Glutamatergic neuron (in vitro differentiated cells): ENCODE measurements around the gene HTT. TPM values are rescaled to one million over a fixed set of nuclear protein-coding genes. Genes with fewer than 3 reads are reported as not detected.

ENCODE experiments used
- DNase-seq: peaks from one replicate; pipeline ENCODE4 v3.0.0; 2022
- H3K27ac Mint-ChIP-seq: one replicate; pipeline ENCODE4 v1.8.0; 2020; ENCODE audit warnings: mild to moderate bottlenecking, mixed read lengths, inconsistent platforms; ENCODE audit not compliant: unreplicated experiment
- H3K27me3 Mint-ChIP-seq: one replicate; pipeline ENCODE4 v1.8.0; 2020; ENCODE audit warnings: mild to moderate bottlenecking, moderate library complexity, mixed read lengths, inconsistent platforms; ENCODE audit not compliant: unreplicated experiment
- H3K36me3 Mint-ChIP-seq: one replicate; pipeline ENCODE4 v1.8.0; 2020; ENCODE audit warnings: mild to moderate bottlenecking, mixed read lengths, inconsistent platforms; ENCODE audit not compliant: unreplicated experiment
- H3K4me1 Mint-ChIP-seq: one replicate; pipeline ENCODE4 v1.8.0; 2020; ENCODE audit warnings: mild to moderate bottlenecking, low read depth, mixed read lengths, inconsistent platforms; ENCODE audit not compliant: unreplicated experiment
- H3K4me3 Mint-ChIP-seq: one replicate; pipeline ENCODE4 v1.8.0; 2020; ENCODE audit warnings: mild to moderate bottlenecking, mixed read lengths, inconsistent platforms; ENCODE audit not compliant: unreplicated experiment
- H3K9me3 Mint-ChIP-seq: one replicate; pipeline ENCODE4 v1.8.0; 2020; ENCODE audit warnings: mild to moderate bottlenecking, moderate library complexity, mixed read lengths, inconsistent platforms; ENCODE audit not compliant: unreplicated experiment
- total RNA-seq: library from RNA; stranded (reverse); fragmentation: NEBNext Ultra II Directional; extraction: Animal tissue kit (Norgen Biotek cat#: 25700); gene quantifications from one replicate; pipeline ENCODE4 v1.2.1, GENCODE V29; 2021; ENCODE audit not compliant: unreplicated experiment
- TF ChIP-seq, protein P1 (sequence below): fragments of 200-600 bp; sonication (generic); IDR thresholded peaks from one replicate; pipeline ENCODE4 v1.5.0; 2021; ENCODE audit not compliant: partially characterized antibody, unreplicated experiment

The HTT gene
- total RNA-seq, 1 donor from 2014 or later = 107 TPM

DNA sequence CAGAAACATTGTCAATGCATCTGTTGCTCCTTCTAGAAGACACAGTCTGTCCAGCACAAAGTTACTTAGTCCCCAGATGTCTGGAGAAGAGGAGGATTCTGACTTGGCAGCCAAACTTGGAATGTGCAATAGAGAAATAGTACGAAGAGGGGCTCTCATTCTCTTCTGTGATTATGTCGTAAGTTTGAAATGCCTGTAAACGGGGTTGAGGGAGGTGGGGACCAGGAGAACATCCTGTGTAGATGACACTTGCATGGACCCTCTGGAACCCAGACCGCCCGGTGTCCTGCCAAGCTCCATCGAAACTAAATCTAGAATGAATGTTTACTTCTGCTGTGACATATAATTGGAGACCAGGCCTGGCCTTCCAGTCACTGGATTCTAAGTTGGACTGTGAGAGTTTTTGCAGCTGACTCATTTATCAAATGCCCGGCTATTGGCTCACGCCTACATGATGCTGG lies 129.5 kb downstream of the HTT start:
- DNase-seq = no peak
- peaks cover 2% of the 10 kb centered on the region for H3K27me3 Mint-ChIP-seq
- H3K27ac Mint-ChIP-seq = no peak overlapping the region
- TF ChIP-seq, protein P1, sequence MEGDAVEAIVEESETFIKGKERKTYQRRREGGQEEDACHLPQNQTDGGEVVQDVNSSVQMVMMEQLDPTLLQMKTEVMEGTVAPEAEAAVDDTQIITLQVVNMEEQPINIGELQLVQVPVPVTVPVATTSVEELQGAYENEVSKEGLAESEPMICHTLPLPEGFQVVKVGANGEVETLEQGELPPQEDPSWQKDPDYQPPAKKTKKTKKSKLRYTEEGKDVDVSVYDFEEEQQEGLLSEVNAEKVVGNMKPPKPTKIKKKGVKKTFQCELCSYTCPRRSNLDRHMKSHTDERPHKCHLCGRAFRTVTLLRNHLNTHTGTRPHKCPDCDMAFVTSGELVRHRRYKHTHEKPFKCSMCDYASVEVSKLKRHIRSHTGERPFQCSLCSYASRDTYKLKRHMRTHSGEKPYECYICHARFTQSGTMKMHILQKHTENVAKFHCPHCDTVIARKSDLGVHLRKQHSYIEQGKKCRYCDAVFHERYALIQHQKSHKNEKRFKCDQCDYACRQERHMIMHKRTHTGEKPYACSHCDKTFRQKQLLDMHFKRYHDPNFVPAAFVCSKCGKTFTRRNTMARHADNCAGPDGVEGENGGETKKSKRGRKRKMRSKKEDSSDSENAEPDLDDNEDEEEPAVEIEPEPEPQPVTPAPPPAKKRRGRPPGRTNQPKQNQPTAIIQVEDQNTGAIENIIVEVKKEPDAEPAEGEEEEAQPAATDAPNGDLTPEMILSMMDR = no peak
- H3K4me1 Mint-ChIP-seq = peaks cover 10% of the 10 kb centered on the region
- no peaks in the 10 kb centered on the region for H3K36me3 Mint-ChIP-seq
- no peak overlapping the region for H3K4me3 Mint-ChIP-seq
- H3K9me3 Mint-ChIP-seq = no peaks in the 10 kb centered on the region

DNA sequence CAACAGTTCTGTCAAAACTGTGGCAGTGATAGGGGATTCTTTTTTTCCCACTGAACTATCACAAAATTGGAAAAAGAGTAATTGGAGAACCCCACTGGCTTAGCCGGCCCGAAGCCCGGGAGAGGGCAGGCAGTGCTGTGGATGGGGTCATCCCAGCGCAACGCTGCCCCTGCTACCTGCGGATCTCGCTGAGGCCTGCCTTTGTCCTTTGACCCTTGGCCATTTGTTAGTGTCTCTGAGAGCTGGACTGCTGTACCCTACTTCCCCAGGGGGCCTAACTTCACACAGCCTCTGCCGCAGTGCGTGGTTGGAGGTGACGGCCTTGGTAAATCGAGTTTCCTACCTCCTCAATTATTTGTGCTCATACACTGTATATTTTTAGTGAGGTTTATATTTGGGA lies 131.5 kb downstream of the HTT start:
- Mint-ChIP-seq H3K27ac (no peak overlapping the region), H3K4me1 (peaks cover 7% of the 10 kb centered on the region), H3K4me3 (no peak overlapping the region)

DNA sequence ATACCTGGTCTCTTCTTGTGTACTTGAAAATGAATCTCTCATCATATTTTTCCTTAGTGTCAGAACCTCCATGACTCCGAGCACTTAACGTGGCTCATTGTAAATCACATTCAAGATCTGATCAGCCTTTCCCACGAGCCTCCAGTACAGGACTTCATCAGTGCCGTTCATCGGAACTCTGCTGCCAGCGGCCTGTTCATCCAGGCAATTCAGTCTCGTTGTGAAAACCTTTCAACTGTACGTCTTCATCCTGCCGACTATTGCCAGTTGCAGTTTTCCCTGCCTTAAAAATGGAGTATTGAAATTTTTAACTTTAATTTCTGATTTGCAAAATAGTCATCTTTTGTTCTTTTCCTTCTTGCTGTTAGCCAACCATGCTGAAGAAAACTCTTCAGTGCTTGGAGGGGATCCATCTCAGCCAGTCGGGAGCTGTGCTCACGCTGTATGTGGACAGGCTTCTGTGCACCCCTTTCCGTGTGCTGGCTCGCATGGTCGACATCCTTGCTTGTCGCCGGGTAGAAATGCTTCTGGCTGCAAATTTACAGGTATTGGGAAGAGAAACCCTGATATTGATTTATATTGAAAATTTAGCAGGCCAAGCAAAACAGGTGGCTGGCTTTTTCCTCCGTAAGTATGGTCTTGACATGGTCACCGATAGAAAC lies 132.1 kb downstream of the HTT start:
- H3K36me3 Mint-ChIP-seq = no peaks in the 10 kb centered on the region
- no peak overlapping the region for H3K27ac Mint-ChIP-seq
- H3K27me3 Mint-ChIP-seq = peaks cover 2% of the 10 kb centered on the region
- no peak for DNase-seq
- H3K9me3 Mint-ChIP-seq = no peaks in the 10 kb centered on the region
- H3K4me1 Mint-ChIP-seq = peaks cover 7% of the 10 kb centered on the region
- no peak overlapping the region for H3K4me3 Mint-ChIP-seq
- TF ChIP-seq, protein P1 = no peak

More for the DNA sequence above, 131.5 kb downstream of the HTT start:
- Mint-ChIP-seq H3K9me3 (no peaks in the 10 kb centered on the region), H3K27me3 (peaks cover 2% of the 10 kb centered on the region), H3K36me3 (no peaks in the 10 kb centered on the region)
- no peak for DNase-seq
- TF ChIP-seq, protein P1 = no peak

DNA sequence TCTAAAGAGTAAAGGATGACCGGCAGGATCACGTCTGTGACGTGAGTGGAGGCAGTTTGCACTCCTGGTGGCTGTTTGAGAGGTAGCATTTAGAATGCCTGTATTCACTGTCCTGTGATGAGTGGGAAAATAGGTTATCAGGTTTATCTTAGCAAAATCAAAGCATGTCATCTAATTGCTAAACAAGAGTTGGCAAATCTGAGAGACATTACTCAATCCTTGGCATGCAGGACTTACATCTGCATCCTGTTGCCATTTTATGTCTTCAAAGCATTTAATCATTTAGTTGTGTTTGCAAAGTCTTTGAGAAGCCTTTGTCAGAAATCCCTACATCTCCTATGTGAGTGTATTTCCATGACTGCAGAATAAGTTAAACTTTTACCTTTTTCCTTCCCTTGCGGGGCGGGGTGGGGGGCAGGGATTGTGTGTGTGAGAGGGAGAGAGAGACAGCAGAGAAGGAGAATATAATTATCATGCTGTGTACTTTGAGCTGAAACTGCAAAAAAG lies 133.1 kb downstream of the HTT start:
- TF ChIP-seq, protein P1 = no peak
- Mint-ChIP-seq H3K4me1 (peaks cover 7% of the 10 kb centered on the region), H3K27ac (no peak overlapping the region), H3K9me3 (no peaks in the 10 kb centered on the region), H3K36me3 (no peaks in the 10 kb centered on the region), H3K27me3 (no peaks in the 10 kb centered on the region), H3K4me3 (no peak overlapping the region)
- no peak for DNase-seq

DNA sequence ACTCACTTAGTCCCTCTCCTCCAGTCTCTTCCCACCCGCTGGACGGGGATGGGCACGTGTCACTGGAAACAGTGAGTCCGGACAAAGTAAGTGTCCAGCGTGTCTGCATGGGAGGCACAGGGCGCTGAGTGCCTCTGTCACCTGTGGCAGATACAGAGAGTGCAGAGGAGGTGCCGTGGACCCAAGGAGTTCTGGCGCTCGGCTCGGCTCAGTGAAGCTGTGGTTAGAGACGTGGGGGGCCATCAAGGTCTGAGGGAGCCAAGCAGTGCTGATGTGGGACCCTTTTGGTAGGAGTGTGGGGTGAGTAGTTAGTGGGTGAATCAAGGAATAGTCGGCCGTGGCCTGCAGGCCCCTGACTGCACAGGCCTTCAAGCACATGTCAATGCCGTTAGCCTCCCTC lies 134.3 kb downstream of the HTT start:
- TF ChIP-seq, protein P1 = no peak
- Mint-ChIP-seq H3K9me3 (peaks cover 2% of the 10 kb centered on the region), H3K27ac (no peak overlapping the region), H3K4me1 (peaks cover 2% of the 10 kb centered on the region), H3K4me3 (no peak overlapping the region), H3K36me3 (no peaks in the 10 kb centered on the region), H3K27me3 (no peaks in the 10 kb centered on the region)
- no peak for DNase-seq
